ENCODE measurements around the gene MASTL.

The MASTL gene

DNA sequence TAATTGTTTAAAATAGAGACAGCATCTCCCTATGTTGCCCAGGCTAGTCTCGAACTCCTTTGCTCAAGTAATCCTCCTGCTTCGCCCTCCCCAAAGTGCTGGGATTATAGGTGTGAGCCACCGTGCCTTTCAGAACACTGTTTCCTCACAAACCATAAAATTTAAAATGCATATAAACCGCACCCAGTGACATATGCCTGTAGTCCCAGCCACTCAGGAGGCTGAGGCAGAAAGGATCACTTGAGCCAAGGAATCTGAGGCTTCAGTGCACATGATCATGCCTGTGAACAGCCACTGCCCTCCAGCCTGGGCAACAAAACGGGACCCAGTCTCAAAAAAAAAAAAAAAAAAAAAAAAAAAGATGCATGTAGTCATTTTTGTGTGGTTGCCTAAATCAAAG, 48.7 kb downstream of the MASTL start:
- no peak for DNase-seq (ENCODE audit: insufficient read length, low spot score)
- no peak for FAIRE-seq
- no peak for TF ChIP-seq POLR2AphosphoS5 (IDR thresholded peaks at IDR 0.05; ENCODE audit: low read depth, low read length)
- no peak for TF ChIP-seq PAX5 (IDR thresholded peaks at IDR 0.05; ENCODE audit: insufficient read depth, low read length, severe bottlenecking)

DNA sequence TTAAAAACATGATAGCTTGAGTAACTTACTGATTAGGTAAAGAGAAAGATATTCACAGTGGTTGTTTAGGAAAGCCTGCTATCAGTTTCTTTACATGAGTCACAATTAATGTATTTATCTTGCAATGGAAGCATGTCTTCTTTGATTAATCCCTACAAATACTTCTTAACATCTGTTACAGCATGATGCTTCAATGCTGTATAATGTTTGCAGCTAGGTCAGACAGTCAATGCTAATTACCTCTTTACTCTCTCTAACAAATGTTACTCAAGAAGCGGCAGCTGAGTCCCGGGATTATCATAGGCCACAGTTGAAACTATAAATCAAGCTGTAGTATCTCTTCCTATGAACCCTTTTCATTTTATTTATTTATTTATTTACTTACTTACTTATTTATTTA, 52.2 kb downstream of the MASTL start:
- no peak for FAIRE-seq
- TF ChIP-seq SPI1 (IDR thresholded peaks at IDR 0.05; ENCODE audit: low read depth, low read length) (no peak), TAF1 (IDR thresholded peaks at IDR 0.05; ENCODE audit: low read depth, low read length) (no peak), PAX5 (IDR thresholded peaks at IDR 0.05; ENCODE audit: insufficient read depth, low read length, severe bottlenecking) (no peak), POU2F2 (IDR thresholded peaks at IDR 0.05; ENCODE audit: low read depth, low read length) (no peak), POLR2A (IDR thresholded peaks at IDR 0.05; ENCODE audit: low read depth, low read length) (no peak), POLR2AphosphoS5 (IDR thresholded peaks at IDR 0.05; ENCODE audit: low read depth, low read length) (no peak)
- DNase-seq (ENCODE audit: insufficient read length, low spot score) = no peak

DNA sequence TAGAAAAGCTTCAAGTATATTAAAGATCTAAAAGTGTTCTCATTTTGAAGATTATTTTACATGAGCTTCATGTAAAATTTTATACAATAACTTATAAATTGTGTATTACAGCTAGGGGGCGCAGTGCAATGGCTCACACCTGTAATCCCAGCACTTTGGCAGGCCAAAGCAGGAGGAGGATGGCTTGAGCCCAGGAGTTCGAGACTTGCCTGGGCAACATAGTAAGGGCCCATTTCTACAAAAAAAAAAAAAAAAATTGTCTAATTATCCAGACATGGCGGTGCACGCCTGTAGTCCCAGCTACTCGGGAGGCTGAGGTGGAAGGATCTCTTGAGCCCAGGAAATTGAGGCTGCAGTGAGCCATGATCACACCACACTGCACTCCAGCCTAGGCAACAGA, 68.8 kb downstream of the MASTL start:
- TF ChIP-seq POLR2A (IDR thresholded peaks at IDR 0.05; ENCODE audit: low read depth, low read length) (no peak), TAF1 (IDR thresholded peaks at IDR 0.05; ENCODE audit: low read depth, low read length) (no peak), POLR2AphosphoS5 (IDR thresholded peaks at IDR 0.05; ENCODE audit: low read depth, low read length) (no peak), SPI1 (IDR thresholded peaks at IDR 0.05; ENCODE audit: low read depth, low read length) (no peak), POU2F2 (IDR thresholded peaks at IDR 0.05; ENCODE audit: low read depth, low read length) (no peak), PAX5 (IDR thresholded peaks at IDR 0.05; ENCODE audit: insufficient read depth, low read length, severe bottlenecking) (no peak)
- no peak for FAIRE-seq
- no peak for DNase-seq (ENCODE audit: insufficient read length, low spot score)

DNA sequence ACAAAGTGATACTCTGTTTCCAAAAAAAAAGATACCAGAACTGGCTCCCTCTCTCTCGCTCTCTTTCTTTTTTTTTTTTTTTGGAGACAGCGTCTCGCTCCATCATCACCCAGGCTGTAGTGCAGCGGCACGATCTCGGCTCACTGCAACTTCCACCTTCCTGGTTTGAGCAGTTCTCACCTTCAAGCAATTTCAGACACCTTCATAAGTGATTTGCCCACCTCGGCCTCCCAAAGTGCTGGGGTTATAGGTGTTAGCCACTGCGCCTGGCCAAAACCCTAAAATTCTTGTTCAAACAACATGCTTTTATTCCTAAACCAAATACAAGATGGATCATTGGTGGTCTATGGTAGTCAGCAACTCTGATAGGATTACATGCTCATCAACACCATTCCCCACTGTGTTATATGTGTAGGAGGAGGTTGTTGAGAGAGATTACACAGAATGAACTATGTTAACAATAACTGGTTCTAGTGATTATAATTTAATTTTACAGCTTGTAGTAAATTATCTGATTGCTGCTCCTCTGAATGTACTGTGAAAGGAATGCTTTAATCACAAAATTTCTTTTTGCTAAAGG, 69.9 kb downstream of the MASTL start:
- DNase-seq (ENCODE audit: insufficient read length, low spot score) = no peak
- FAIRE-seq = no peak
- TF ChIP-seq POU2F2 (IDR thresholded peaks at IDR 0.05; ENCODE audit: low read depth, low read length) (no peak), POLR2AphosphoS5 (IDR thresholded peaks at IDR 0.05; ENCODE audit: low read depth, low read length) (no peak), TAF1 (IDR thresholded peaks at IDR 0.05; ENCODE audit: low read depth, low read length) (no peak), POLR2A (IDR thresholded peaks at IDR 0.05; ENCODE audit: low read depth, low read length) (no peak), PAX5 (IDR thresholded peaks at IDR 0.05; ENCODE audit: insufficient read depth, low read length, severe bottlenecking) (no peak), SPI1 (IDR thresholded peaks at IDR 0.05; ENCODE audit: low read depth, low read length) (no peak)

DNA sequence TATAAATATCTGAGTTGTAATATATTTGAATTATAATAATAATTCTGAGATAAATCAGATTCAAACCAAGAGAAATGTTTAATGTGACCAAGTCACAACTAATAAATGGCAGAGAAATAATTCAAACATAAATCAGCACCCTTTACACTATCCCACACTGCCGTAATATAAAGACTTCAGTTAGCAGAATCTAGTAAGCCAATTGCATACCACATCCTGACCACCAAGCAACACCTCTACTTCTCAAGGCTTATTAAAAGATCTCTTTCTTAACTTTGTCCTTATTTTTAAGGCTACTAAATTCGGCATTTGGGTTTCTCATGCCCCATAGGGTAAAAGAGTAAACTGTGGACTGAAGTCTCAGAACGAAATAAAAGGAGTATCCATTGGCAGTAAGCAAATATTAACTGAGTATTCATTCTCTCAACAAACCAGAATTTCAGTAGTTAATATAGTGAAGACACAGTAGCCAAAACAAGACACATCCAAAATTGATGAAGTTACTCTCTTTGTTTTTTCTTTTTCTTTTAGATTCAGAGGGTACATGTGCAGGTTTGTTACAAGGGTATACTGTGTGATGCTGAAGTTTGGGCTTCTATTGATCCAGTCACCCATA, 70.6 kb downstream of the MASTL start:
- FAIRE-seq (no peak), DNase-seq (ENCODE audit: insufficient read length, low spot score) (no peak)
- no peak for TF ChIP-seq PAX5 (IDR thresholded peaks at IDR 0.05; ENCODE audit: insufficient read depth, low read length, severe bottlenecking)
- TF ChIP-seq POLR2AphosphoS5 (IDR thresholded peaks at IDR 0.05; ENCODE audit: low read depth, low read length) = no peak
- no peak for TF ChIP-seq SPI1 (IDR thresholded peaks at IDR 0.05; ENCODE audit: low read depth, low read length)
- TF ChIP-seq TAF1 (IDR thresholded peaks at IDR 0.05; ENCODE audit: low read depth, low read length) = no peak
- no peak for TF ChIP-seq POU2F2 (IDR thresholded peaks at IDR 0.05; ENCODE audit: low read depth, low read length)
- TF ChIP-seq POLR2A (IDR thresholded peaks at IDR 0.05; ENCODE audit: low read depth, low read length) = no peak

DNA sequence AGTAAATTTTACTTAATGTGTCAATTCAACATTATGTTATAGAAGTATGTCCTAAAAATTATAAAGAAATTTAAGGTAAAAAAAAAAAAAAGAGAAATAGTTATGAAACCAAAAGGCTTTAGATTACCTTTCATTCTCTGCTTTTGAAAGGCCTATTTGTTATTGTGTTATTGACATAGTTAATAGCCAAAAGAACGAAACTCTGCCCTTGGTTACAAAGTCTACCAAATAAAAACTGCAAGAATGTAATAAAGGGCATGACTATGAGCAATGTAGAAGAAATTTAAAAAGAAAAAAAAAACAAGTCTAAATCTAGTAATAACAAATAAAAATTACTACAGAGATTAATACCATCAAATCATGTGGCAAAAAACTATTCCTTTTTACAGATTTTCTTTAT, 74.9 kb downstream of the MASTL start:
- DNase-seq (ENCODE audit: insufficient read length, low spot score) (no peak), FAIRE-seq (no peak)
- TF ChIP-seq TAF1 (IDR thresholded peaks at IDR 0.05; ENCODE audit: low read depth, low read length) (no peak), POLR2AphosphoS5 (IDR thresholded peaks at IDR 0.05; ENCODE audit: low read depth, low read length) (no peak), PAX5 (IDR thresholded peaks at IDR 0.05; ENCODE audit: insufficient read depth, low read length, severe bottlenecking) (no peak), POLR2A (IDR thresholded peaks at IDR 0.05; ENCODE audit: low read depth, low read length) (no peak), POU2F2 (IDR thresholded peaks at IDR 0.05; ENCODE audit: low read depth, low read length) (no peak), SPI1 (IDR thresholded peaks at IDR 0.05; ENCODE audit: low read depth, low read length) (no peak)

DNA sequence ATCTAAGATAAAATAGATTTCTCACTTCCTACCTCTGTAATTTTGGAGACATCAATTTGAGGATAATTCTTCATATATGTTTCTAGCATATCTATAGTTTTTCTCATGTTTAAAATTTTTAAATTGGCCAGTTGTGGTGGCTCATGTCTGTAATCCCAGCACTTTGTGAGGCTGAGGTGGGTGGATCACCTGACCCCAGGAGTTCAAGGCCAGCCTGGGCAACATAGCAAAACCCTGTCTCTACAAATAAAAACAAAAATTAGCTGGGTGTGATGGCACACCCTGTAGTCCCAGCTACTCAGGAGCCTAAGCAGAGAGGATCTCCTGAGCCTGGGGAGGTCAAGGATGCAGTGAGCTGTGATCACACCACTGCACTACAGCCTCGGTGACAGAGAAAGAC, 80.6 kb downstream of the MASTL start:
- no peak for TF ChIP-seq PAX5 (IDR thresholded peaks at IDR 0.05; ENCODE audit: insufficient read depth, low read length, severe bottlenecking)
- no peak for TF ChIP-seq POLR2AphosphoS5 (IDR thresholded peaks at IDR 0.05; ENCODE audit: low read depth, low read length)
- no peak for TF ChIP-seq POU2F2 (IDR thresholded peaks at IDR 0.05; ENCODE audit: low read depth, low read length)
- TF ChIP-seq SPI1 (IDR thresholded peaks at IDR 0.05; ENCODE audit: low read depth, low read length) = no peak
- no peak for TF ChIP-seq TAF1 (IDR thresholded peaks at IDR 0.05; ENCODE audit: low read depth, low read length)
- TF ChIP-seq POLR2A (IDR thresholded peaks at IDR 0.05; ENCODE audit: low read depth, low read length) = no peak
- FAIRE-seq (no peak), DNase-seq (ENCODE audit: insufficient read length, low spot score) (no peak)

Measured in GM12891 (cell line).